H9 (cell line): ENCODE results near the gene GALNT5. TPM values are rescaled to one million over a fixed set of nuclear protein-coding genes. Genes with fewer than 3 reads are reported as not detected.

ENCODE experiments used
- DNase-seq: peaks from one replicate; pipeline ENCODE4 v3.0.0-alpha.2; 2017
- H2AFZ ChIP-seq: one replicate; pipeline ENCODE4 v1.6.1; 2013; ENCODE audit warnings: mild to moderate bottlenecking, low read length, control low read depth, moderate library complexity
- H2AK5ac ChIP-seq: 2 replicates; pipeline ENCODE4 v1.6.1; 2013; ENCODE audit warnings: low read length, control low read depth, mixed read lengths; ENCODE audit not compliant: insufficient read length
- H2BK120ac ChIP-seq: one replicate; pipeline ENCODE4 v1.6.1; 2013; ENCODE audit warnings: low read depth, mild to moderate bottlenecking, low read length, control low read depth, inconsistent platforms; ENCODE audit not compliant: poor library complexity, severe bottlenecking
- H2BK12ac ChIP-seq: 2 replicates; pipeline ENCODE4 v1.6.1; 2013; ENCODE audit warnings: low read length, control low read depth, mixed read lengths, low read depth; ENCODE audit not compliant: insufficient read length
- H2BK15ac ChIP-seq: 2 replicates; pipeline ENCODE4 v1.6.1; 2013; ENCODE audit warnings: low read depth, low read length, control low read depth
- H2BK20ac ChIP-seq: one replicate; pipeline ENCODE4 v1.6.1; 2013; ENCODE audit warnings: low read depth, mild to moderate bottlenecking, low read length, control low read depth, inconsistent platforms; ENCODE audit not compliant: poor library complexity, severe bottlenecking
- H2BK5ac ChIP-seq: 2 replicates; pipeline ENCODE4 v1.6.1; 2013; ENCODE audit warnings: low read length, control low read depth, mixed read lengths; ENCODE audit not compliant: insufficient read length
- H3K14ac ChIP-seq: 2 replicates; pipeline ENCODE4 v1.6.1; 2013; ENCODE audit warnings: low read length, control low read depth; ENCODE audit not compliant: insufficient read depth
- H3K18ac ChIP-seq: 2 replicates; pipeline ENCODE4 v1.6.1; 2013; ENCODE audit warnings: low read depth, mild to moderate bottlenecking, mixed read lengths, low read length, control low read depth; ENCODE audit not compliant: insufficient read length
- H3K23ac ChIP-seq: 2 replicates; pipeline ENCODE4 v1.6.1; 2013; ENCODE audit warnings: low read length, control low read depth, mixed read lengths, low read depth; ENCODE audit not compliant: insufficient read length
- H3K23me2 ChIP-seq: 2 replicates; pipeline ENCODE4 v1.6.1; 2013; ENCODE audit warnings: low read depth, mild to moderate bottlenecking, mixed read lengths, low read length, control low read depth; ENCODE audit not compliant: insufficient read length, poor library complexity, severe bottlenecking
- H3K27ac ChIP-seq: 2 replicates; pipeline ENCODE4 v1.5.1; 2013; ENCODE audit warnings: low read length, control low read depth, mixed read lengths, low read depth; ENCODE audit not compliant: insufficient read length
- H3K27me3 ChIP-seq: 2 replicates; pipeline ENCODE4 v1.6.1; 2013; ENCODE audit warnings: low read length, control low read depth, inconsistent platforms; ENCODE audit not compliant: insufficient read depth
- H3K4ac ChIP-seq: 2 replicates; pipeline ENCODE4 v1.6.1; 2013; ENCODE audit warnings: low read depth, mild to moderate bottlenecking, control low read depth, inconsistent platforms, low read length, moderate library complexity
- H3K4me1 ChIP-seq: 2 replicates; pipeline ENCODE4 v1.6.1; 2013; ENCODE audit warnings: low read length, control low read depth, inconsistent platforms; ENCODE audit not compliant: insufficient read depth
- H3K4me2 ChIP-seq: 2 replicates; pipeline ENCODE4 v1.6.1; 2013; ENCODE audit warnings: low read length, control low read depth, mixed read lengths; ENCODE audit not compliant: insufficient read length, insufficient read depth
- H3K56ac ChIP-seq: 2 replicates; pipeline ENCODE4 v1.6.1; 2013; ENCODE audit warnings: low read depth, mild to moderate bottlenecking, mixed read lengths, low read length, control low read depth; ENCODE audit not compliant: insufficient read length
- H3K79me1 ChIP-seq: 2 replicates; pipeline ENCODE4 v1.6.1; 2013; ENCODE audit warnings: low read depth, mild to moderate bottlenecking, moderate library complexity, low read length, control low read depth, inconsistent platforms; ENCODE audit not compliant: insufficient read depth, poor library complexity, severe bottlenecking
- H3K79me2 ChIP-seq: 2 replicates; pipeline ENCODE4 v1.6.1; 2013; ENCODE audit warnings: low read length, control low read depth, inconsistent platforms; ENCODE audit not compliant: insufficient read depth
- H3K9ac ChIP-seq: 2 replicates; pipeline ENCODE4 v1.6.1; 2013; ENCODE audit warnings: low read length, control low read depth, mixed read lengths; ENCODE audit not compliant: insufficient read length; ENCODE audit errors: extremely low read depth
- H3K9me3 ChIP-seq: one replicate; pipeline ENCODE4 v1.6.1; 2013; ENCODE audit warnings: low read depth, low read length, inconsistent platforms; ENCODE audit not compliant: control insufficient read depth
- H3T11ph ChIP-seq: one replicate; pipeline ENCODE4 v1.6.1; 2013; ENCODE audit warnings: mild to moderate bottlenecking, low read length, control low read depth, inconsistent platforms
- H4K20me1 ChIP-seq: one replicate; pipeline ENCODE4 v1.6.1; 2013; ENCODE audit not compliant: control insufficient read depth, insufficient read length, insufficient read depth
- H4K5ac ChIP-seq: 2 replicates; pipeline ENCODE4 v1.6.1; 2013; ENCODE audit warnings: low read depth, mild to moderate bottlenecking, mixed read lengths, low read length, control low read depth; ENCODE audit not compliant: insufficient read length
- H4K8ac ChIP-seq: replicated peaks from 2 replicates; pipeline ENCODE4 v1.6.1; 2013; ENCODE audit warnings: low read length, control low read depth, mixed read lengths, low read depth; ENCODE audit not compliant: insufficient read length
- H4K91ac ChIP-seq: 2 replicates; pipeline ENCODE4 v1.6.1; 2013; ENCODE audit warnings: low read depth, mild to moderate bottlenecking, moderate library complexity, mixed read lengths, low read length, control low read depth; ENCODE audit not compliant: insufficient read length
- H3K27ac Mint-ChIP-seq, 3 experiments: 2 replicates in 2 of 3; 3 replicates in 1 of 3; pipeline ENCODE4 v1.8.0; 2020 to 2021; ENCODE audit warnings: mixed read lengths in 3 of 3, mild to moderate bottlenecking in 1 of 3, moderate library complexity in 1 of 3
- H3K27me3 Mint-ChIP-seq: 2 replicates; pipeline ENCODE4 v1.8.0; 2021; ENCODE audit warnings: low read depth, mild to moderate bottlenecking, moderate library complexity, mixed read lengths
- H3K36me3 Mint-ChIP-seq, 3 experiments: 2 replicates in 2 of 3; 3 replicates in 1 of 3; pipeline ENCODE4 v1.8.0; 2020 to 2021; ENCODE audit warnings: low read depth in 3 of 3, mixed read lengths in 3 of 3; ENCODE audit not compliant: insufficient read depth in 1 of 3
- H3K4me1 Mint-ChIP-seq, 2 experiments: 2 replicates each; pipeline ENCODE4 v1.8.0; 2020; ENCODE audit warnings: mixed read lengths in 2 of 2
- H3K4me3 Mint-ChIP-seq, 2 experiments: 2 replicates in 1 of 2; 3 replicates in 1 of 2; pipeline ENCODE4 v1.8.0; 2020 to 2021; ENCODE audit warnings: mild to moderate bottlenecking in 2 of 2, mixed read lengths in 2 of 2, moderate library complexity in 1 of 2
- H3K9me3 Mint-ChIP-seq, 2 experiments: 2 replicates in 1 of 2; 3 replicates in 1 of 2; pipeline ENCODE4 v1.8.0; 2020; ENCODE audit warnings: mild to moderate bottlenecking in 2 of 2, mixed read lengths in 2 of 2, moderate library complexity in 1 of 2
- WGBS: extraction: QIAGEN DNeasy Blood & Tissue Kit; methylation state at CpG from one replicate; pipeline ENCODE4 v1.1.7; 2013; ENCODE audit warnings: missing lambda C conversion rate, low lambda C conversion rate, mixed read lengths; ENCODE audit not compliant: insufficient read length; ENCODE audit errors: extremely low coverage; 5-methylcytosine and 5-hydroxymethylcytosine counted together
- total RNA-seq: library from RNA; stranded (reverse); gene quantifications from 2 replicates; pipeline ENCODE4 v1.2.1, GENCODE V29; 2021
- TF ChIP-seq, protein P1 (sequence below): fragments of 200-600 bp; sonication (generic); conservative IDR thresholded peaks from 3 replicates; pipeline ENCODE4 v1.8.0; 2021; ENCODE audit warnings: antibody characterized with exemption, mild to moderate bottlenecking

The GALNT5 gene
- total RNA-seq, 1 experiment from 2014 or later, result 0.17 TPM

DNA sequence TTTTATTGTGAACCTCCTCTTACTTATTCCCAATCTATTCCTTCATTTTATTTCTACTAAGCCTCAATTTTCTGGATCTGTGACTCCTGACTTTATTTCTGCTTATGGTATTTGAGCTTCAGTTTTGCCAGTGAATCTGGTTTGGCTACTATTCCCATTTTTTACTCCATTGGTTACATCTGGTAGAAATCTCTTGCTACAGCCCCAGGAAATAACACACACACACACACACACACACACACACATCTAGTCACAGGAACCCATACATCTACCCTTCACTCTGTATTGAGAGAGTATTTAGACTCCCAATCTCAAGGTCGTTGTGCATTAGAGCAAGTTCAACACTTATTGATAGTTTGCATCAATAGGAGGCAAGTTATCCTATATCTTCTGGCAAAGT is 37.0 kb upstream of the GALNT5 start:
- H2BK5ac ChIP-seq, result no peak overlapping the region
- H3K4me1 ChIP-seq, result no peaks in the 10 kb centered on the region
- H3K9me3 ChIP-seq, result no peaks in the 10 kb centered on the region
- no peak overlapping the region for H4K91ac ChIP-seq
- H2BK20ac ChIP-seq, result no peak overlapping the region
- H2AFZ ChIP-seq, result no peak overlapping the region
- H3K4me2 ChIP-seq, result no peak overlapping the region
- TF ChIP-seq, protein P1, sequence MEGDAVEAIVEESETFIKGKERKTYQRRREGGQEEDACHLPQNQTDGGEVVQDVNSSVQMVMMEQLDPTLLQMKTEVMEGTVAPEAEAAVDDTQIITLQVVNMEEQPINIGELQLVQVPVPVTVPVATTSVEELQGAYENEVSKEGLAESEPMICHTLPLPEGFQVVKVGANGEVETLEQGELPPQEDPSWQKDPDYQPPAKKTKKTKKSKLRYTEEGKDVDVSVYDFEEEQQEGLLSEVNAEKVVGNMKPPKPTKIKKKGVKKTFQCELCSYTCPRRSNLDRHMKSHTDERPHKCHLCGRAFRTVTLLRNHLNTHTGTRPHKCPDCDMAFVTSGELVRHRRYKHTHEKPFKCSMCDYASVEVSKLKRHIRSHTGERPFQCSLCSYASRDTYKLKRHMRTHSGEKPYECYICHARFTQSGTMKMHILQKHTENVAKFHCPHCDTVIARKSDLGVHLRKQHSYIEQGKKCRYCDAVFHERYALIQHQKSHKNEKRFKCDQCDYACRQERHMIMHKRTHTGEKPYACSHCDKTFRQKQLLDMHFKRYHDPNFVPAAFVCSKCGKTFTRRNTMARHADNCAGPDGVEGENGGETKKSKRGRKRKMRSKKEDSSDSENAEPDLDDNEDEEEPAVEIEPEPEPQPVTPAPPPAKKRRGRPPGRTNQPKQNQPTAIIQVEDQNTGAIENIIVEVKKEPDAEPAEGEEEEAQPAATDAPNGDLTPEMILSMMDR, result no peak
- H2AK5ac ChIP-seq, result no peak overlapping the region
- no peaks in the 10 kb centered on the region for H3K79me1 ChIP-seq
- H3K23me2 ChIP-seq, result no peaks in the 10 kb centered on the region
- H4K8ac ChIP-seq, result no peak overlapping the region
- no peak overlapping the region for H2BK12ac ChIP-seq
- H3K27ac ChIP-seq, result no peak overlapping the region
- peaks cover 0 to 3% of the 10 kb centered on the region in 2 experiments; a peak in 1 of 5 replicates for H3K9me3 Mint-ChIP-seq
- no peak overlapping the region for H3K14ac ChIP-seq
- H4K20me1 ChIP-seq, result no peaks in the 10 kb centered on the region
- no peaks in the 10 kb centered on the region for H3K27me3 Mint-ChIP-seq
- H3K56ac ChIP-seq, result no peak overlapping the region
- H3K79me2 ChIP-seq, result no peaks in the 10 kb centered on the region
- no peak overlapping the region for H3T11ph ChIP-seq
- no peak overlapping the region for H3K4me3 Mint-ChIP-seq
- no peak overlapping the region for H3K4ac ChIP-seq
- no peak overlapping the region for H3K9ac ChIP-seq
- no peaks in the 10 kb centered on the region for H3K27me3 ChIP-seq
- no peak overlapping the region for H4K5ac ChIP-seq
- no peaks in the 10 kb centered on the region for H3K4me1 Mint-ChIP-seq
- H2BK15ac ChIP-seq, result no peak overlapping the region
- no peak overlapping the region for H3K27ac Mint-ChIP-seq
- H2BK120ac ChIP-seq, result no peak overlapping the region
- DNase-seq, result no peak
- H3K36me3 Mint-ChIP-seq, result no peaks in the 10 kb centered on the region
- WGBS, result no CpG with 5 or more reads among the region's 1 CpG
- H3K23ac ChIP-seq, result no peak overlapping the region
- no peak overlapping the region for H3K18ac ChIP-seq
